Panc1 (cell line): ENCODE data around the gene TBC1D25. TPM values are rescaled to one million over a fixed set of nuclear protein-coding genes. Genes with fewer than 3 reads are reported as not detected.

ENCODE experiments used
- ATAC-seq: fragments of 200-7000 bp; cut with Tn5 transposase; 2 replicates; pipeline ENCODE4 v1.9.1; 2020; ENCODE audit warnings: mild to moderate bottlenecking, moderate library complexity
- BruUV-seq: library from RNA; stranded (reverse); fragments of 400-500 nt; replicated peaks from 2 replicates; lab custom pipeline; 2021; lab: Mats Ljungman, UMichigan
- CTCF ChIA-PET: fragments of 300-600 bp; sonication (Branson Sonifier 250); formaldehyde crosslinking; loops from one replicate; lab custom pipeline; 2022; ENCODE audit warnings: antibody characterized with exemption; lab: Charles Lee
- POLR2A ChIA-PET: fragments of 300-600 bp; sonication (Branson Sonifier 250); formaldehyde crosslinking; loops from one replicate; lab custom pipeline; 2022; ENCODE audit warnings: antibody characterized with exemption; lab: Charles Lee
- DNase-seq: peaks from one replicate; pipeline ENCODE4 v3.0.0-alpha.2; 2010; ENCODE audit warnings: low read depth, low spot score
- H3K27ac ChIP-seq: 2 replicates; pipeline ENCODE4 v1.5.1; 2011; ENCODE audit warnings: mild to moderate bottlenecking, low read length, inconsistent platforms
- H3K27me3 ChIP-seq: fragments of 200-500 bp; sonication (Bioruptor generic); 2 replicates; pipeline ENCODE4 v1.6.0; 2014; ENCODE audit warnings: low read length, inconsistent platforms; ENCODE audit not compliant: control insufficient read depth, insufficient read depth
- H3K36me3 ChIP-seq: fragments of 200-500 bp; sonication (Bioruptor generic); 2 replicates; pipeline ENCODE4 v1.5.1; 2014; ENCODE audit warnings: inconsistent platforms, mild to moderate bottlenecking, low read length, moderate library complexity; ENCODE audit not compliant: control insufficient read depth, insufficient read depth
- H3K4me1 ChIP-seq: 2 replicates; pipeline ENCODE4 v1.5.1; 2011; ENCODE audit warnings: inconsistent platforms, mild to moderate bottlenecking, low read length, moderate library complexity; ENCODE audit not compliant: control insufficient read depth, insufficient read depth
- H3K4me3 ChIP-seq, 2 experiments: 2 replicates each; pipeline ENCODE4 v1.5.1; 2011 to 2012; ENCODE audit warnings: low read depth in 2 of 2, low read length in 2 of 2, mild to moderate bottlenecking in 2 of 2, inconsistent platforms in 1 of 2, moderate library complexity in 1 of 2
- H3K9me3 ChIP-seq: fragments of 200-500 bp; sonication (Bioruptor generic); 2 replicates; pipeline ENCODE4 v1.5.1; 2014; ENCODE audit warnings: low read depth, mild to moderate bottlenecking, inconsistent platforms, low read length, moderate library complexity; ENCODE audit not compliant: control insufficient read depth, insufficient read depth
- POLR2AphosphoS5 ChIP-seq: IDR thresholded peaks from 2 replicates; pipeline ENCODE4 v1.6.1; 2012; ENCODE audit warnings: mild to moderate bottlenecking, low read depth, low read length, moderate library complexity
- REST ChIP-seq, 2 experiments: IDR thresholded peaks; 2 replicates each; pipeline ENCODE4 v1.6.1; 2011 to 2012; ENCODE audit warnings: low read depth in 2 of 2, control low read depth in 1 of 2, low read length in 1 of 2, mild to moderate bottlenecking in 1 of 2, moderate library complexity in 1 of 2; ENCODE audit not compliant: insufficient read depth in 1 of 2
- SIN3A ChIP-seq: IDR thresholded peaks from 2 replicates; pipeline ENCODE4 v1.6.1; 2012; ENCODE audit warnings: low read depth, mild to moderate bottlenecking, low read length, moderate library complexity, borderline replicate concordance; ENCODE audit not compliant: insufficient read depth
- TCF7L2 ChIP-seq: IDR thresholded peaks from 2 replicates; pipeline ENCODE4 v1.6.1; 2011; ENCODE audit warnings: mild to moderate bottlenecking, low read depth, low read length, inconsistent platforms
- in situ Hi-C: cut with HindIII; loops from 2 replicates; pipeline ENCODE4 v1.10.0; 2016; ENCODE audit warnings: low sequenced_read_pairs, low pct_unique_long_range_greater_than_20kb
- intact Hi-C: fragments of 100-400 bp; cut with micrococcal nuclease; formaldehyde crosslinking; loops from one replicate; pipeline ENCODE4 v1.10.0; 2022; ENCODE audit not compliant: unreplicated experiment
- total RNA-seq: library from RNA; stranded (reverse); gene quantifications from one replicate; pipeline ENCODE4 v1.2.1, GENCODE V29; 2021; ENCODE audit not compliant: unreplicated experiment
- TF ChIP-seq, protein P1 (sequence below): fragments of 450-650 bp; IDR thresholded peaks from 2 replicates; pipeline ENCODE4 v1.5.1; 2017; ENCODE audit warnings: mild to moderate bottlenecking

The TBC1D25 gene
- total RNA-seq, 1 experiment from 2014 or later = 29.4 TPM

- TF ChIP-seq, protein P1, sequence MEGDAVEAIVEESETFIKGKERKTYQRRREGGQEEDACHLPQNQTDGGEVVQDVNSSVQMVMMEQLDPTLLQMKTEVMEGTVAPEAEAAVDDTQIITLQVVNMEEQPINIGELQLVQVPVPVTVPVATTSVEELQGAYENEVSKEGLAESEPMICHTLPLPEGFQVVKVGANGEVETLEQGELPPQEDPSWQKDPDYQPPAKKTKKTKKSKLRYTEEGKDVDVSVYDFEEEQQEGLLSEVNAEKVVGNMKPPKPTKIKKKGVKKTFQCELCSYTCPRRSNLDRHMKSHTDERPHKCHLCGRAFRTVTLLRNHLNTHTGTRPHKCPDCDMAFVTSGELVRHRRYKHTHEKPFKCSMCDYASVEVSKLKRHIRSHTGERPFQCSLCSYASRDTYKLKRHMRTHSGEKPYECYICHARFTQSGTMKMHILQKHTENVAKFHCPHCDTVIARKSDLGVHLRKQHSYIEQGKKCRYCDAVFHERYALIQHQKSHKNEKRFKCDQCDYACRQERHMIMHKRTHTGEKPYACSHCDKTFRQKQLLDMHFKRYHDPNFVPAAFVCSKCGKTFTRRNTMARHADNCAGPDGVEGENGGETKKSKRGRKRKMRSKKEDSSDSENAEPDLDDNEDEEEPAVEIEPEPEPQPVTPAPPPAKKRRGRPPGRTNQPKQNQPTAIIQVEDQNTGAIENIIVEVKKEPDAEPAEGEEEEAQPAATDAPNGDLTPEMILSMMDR = no peak
- TF ChIP-seq REST (IDR thresholded peaks at IDR 0.05; ENCODE audit: insufficient read depth in 1 of 2, low read depth in 2 of 2, low read length in 1 of 2) (no peak), SIN3A (no peak), TCF7L2 (no peak), POLR2AphosphoS5 (peak; percentile 73; the same call in 1 of the 2 replicates)
- no peaks in the 10 kb centered on the region for H3K9me3 ChIP-seq
- POLR2A ChIA-PET = interaction anchor here (0.5 to 1.0 kb wide), 3 partner anchors 20 to 434 kb away, joined by 3 to 6 read pairs (median 4); no protein-coding TSS in a partner anchor
- H3K27ac ChIP-seq = no peak overlapping the region
- no TSS peak for BruUV-seq
- ATAC-seq (no peak), DNase-seq (no peak)
- in situ Hi-C loops = no loop called here
- CTCF ChIA-PET = no interaction called here
- H3K4me3 ChIP-seq = no peak overlapping the region
- no peaks in the 10 kb centered on the region for H3K27me3 ChIP-seq
- intact Hi-C loops = no loop called here
- H3K36me3 ChIP-seq = peaks cover 26% of the 10 kb centered on the region
- H3K4me1 ChIP-seq = peaks cover 11% of the 10 kb centered on the region
Measured at GRCh38 chrX:48578661-48579128, 39.2 kb downstream of the TBC1D25 start.

DNA sequence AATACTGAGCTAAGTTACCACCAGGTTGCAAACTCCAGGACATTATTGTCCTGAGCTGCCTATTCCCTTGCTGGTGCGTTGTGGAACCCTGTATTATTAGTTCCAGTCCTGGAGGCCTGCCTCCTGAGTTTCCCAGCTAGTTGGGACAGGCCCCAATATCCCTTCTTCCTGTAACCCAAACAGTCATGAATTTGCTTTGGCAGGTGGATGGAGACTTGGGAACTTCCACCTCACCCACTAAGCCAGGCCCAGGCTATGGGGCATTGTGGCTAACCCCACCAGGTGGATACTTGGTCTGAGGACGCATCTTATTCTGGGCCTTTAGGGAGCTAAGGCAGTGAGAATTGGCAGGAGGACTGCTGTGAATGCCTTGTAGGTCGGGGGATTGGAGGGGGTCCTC, 39.7 kb downstream of the TBC1D25 start:
- intact Hi-C loops = no loop called here
- H3K9me3 ChIP-seq = no peaks in the 10 kb centered on the region
- no peak overlapping the region for H3K27ac ChIP-seq
- no peak overlapping the region for H3K4me3 ChIP-seq
- ATAC-seq (peak; percentile 6; the same call in 1 of the 2 replicates), DNase-seq (no peak)
- no TSS peak for BruUV-seq
- TF ChIP-seq POLR2AphosphoS5 = no peak; the same call in 1 of the 2 replicates
- no peak for TF ChIP-seq REST (IDR thresholded peaks at IDR 0.05; ENCODE audit: insufficient read depth in 1 of 2, low read depth in 2 of 2, low read length in 1 of 2)
- TF ChIP-seq, protein P1 = no peak
- TF ChIP-seq SIN3A = no peak
- TF ChIP-seq TCF7L2 = no peak
- in situ Hi-C loops = no loop called here
- POLR2A ChIA-PET = interaction anchor here (0.6 kb wide), 1 partner anchor 434 kb away, joined by 6 read pairs; no protein-coding TSS in a partner anchor
- H3K4me1 ChIP-seq = peaks cover 11% of the 10 kb centered on the region
- peaks cover 26% of the 10 kb centered on the region for H3K36me3 ChIP-seq
- CTCF ChIA-PET = interaction anchor here (0.6 kb wide), 1 partner anchor 111 kb away, joined by 3 read pairs; no protein-coding TSS in a partner anchor
- no peaks in the 10 kb centered on the region for H3K27me3 ChIP-seq
